Cardiac muscle cell (in vitro differentiated cells and primary cell): ENCODE measurements around the gene FOXB1. TPM values are rescaled to one million over a fixed set of nuclear protein-coding genes. Genes with fewer than 3 reads are reported as not detected.

ENCODE experiments used
- DNase-seq, 2 donors: peaks; one replicate each; pipeline versions ENCODE4 v3.0.0 to v3.0.0-alpha.2; 2010 to 2017; ENCODE audit warnings: low read depth in 1 of 2, low spot score in 1 of 2
- H3K27ac ChIP-seq: fragments of 200-600 bp; sonication (generic); 2 replicates; pipeline ENCODE4 v1.5.1; 2016
- H3K27me3 ChIP-seq: fragments of 200-600 bp; sonication (generic); 2 replicates; pipeline ENCODE4 v1.6.0; 2016; ENCODE audit warnings: control low read depth
- H3K36me3 ChIP-seq: fragments of 200-600 bp; sonication (generic); 2 replicates; pipeline ENCODE4 v1.5.1; 2016; ENCODE audit warnings: control low read depth
- H3K4me1 ChIP-seq: fragments of 200-600 bp; sonication (generic); 2 replicates; pipeline ENCODE4 v1.8.1; 2017; ENCODE audit warnings: low read depth, mild to moderate bottlenecking, mixed run types
- H3K4me3 ChIP-seq: fragments of 200-600 bp; sonication (generic); 2 replicates; pipeline ENCODE4 v1.5.1; 2016; ENCODE audit warnings: mild to moderate bottlenecking
- H3K9me3 ChIP-seq: fragments of 200-600 bp; sonication (generic); 2 replicates; pipeline ENCODE4 v1.5.1; 2017; ENCODE audit warnings: low read depth, mild to moderate bottlenecking, control low read depth
- CTCF ChIP-seq: IDR thresholded peaks from 2 replicates; pipeline ENCODE4 v1.5.1; 2012; ENCODE audit warnings: low read depth, mild to moderate bottlenecking, low read length
- polyA plus RNA-seq: library from polyadenylated mRNA; unstranded; fragments of >200 nt; fragmentation: Nextera tagmentation; extraction: Ambion mirVana; gene quantifications from 2 replicates; pipeline ENCODE4 v1.2.1, GENCODE V29; 2016
- total RNA-seq: library from RNA; depleted of rRNA; stranded (reverse); fragments of >200 nt; gene quantifications from 2 replicates; pipeline ENCODE4 v1.2.3, GENCODE V29; 2016

FOXB1 gene
- total and polyA plus RNA-seq, 2 experiments from 2014 or later: not detected

GRCh38 chr15:60035344-60035743, 31.2 kb downstream of the FOXB1 start:
- no peak overlapping the region for H3K27ac ChIP-seq
- H3K36me3 ChIP-seq: no peaks in the 10 kb centered on the region
- no peak overlapping the region for H3K4me3 ChIP-seq
- no peak for TF ChIP-seq CTCF
- no peaks in the 10 kb centered on the region for H3K4me1 ChIP-seq
- H3K9me3 ChIP-seq: no peaks in the 10 kb centered on the region
- DNase-seq: no peak
- H3K27me3 ChIP-seq: no peaks in the 10 kb centered on the region

GRCh38 chr15:60039316-60039715, 35.2 kb downstream of the FOXB1 start:
- no peak for TF ChIP-seq CTCF
- H3K36me3 ChIP-seq: no peaks in the 10 kb centered on the region
- H3K4me1 ChIP-seq: no peaks in the 10 kb centered on the region

GRCh38 chr15:60043744-60044435, 39.8 kb downstream of the FOXB1 start:
- no peak overlapping the region for H3K4me3 ChIP-seq
- DNase-seq: no peak
- no peaks in the 10 kb centered on the region for H3K27me3 ChIP-seq
- H3K36me3 ChIP-seq: no peaks in the 10 kb centered on the region
- no peaks in the 10 kb centered on the region for H3K4me1 ChIP-seq
- H3K9me3 ChIP-seq: no peaks in the 10 kb centered on the region
- TF ChIP-seq CTCF: no peak
- no peak overlapping the region for H3K27ac ChIP-seq

More at GRCh38 chr15:60039316-60039715, 35.2 kb downstream of the FOXB1 start:
- no peak for DNase-seq
- H3K27ac ChIP-seq: no peak overlapping the region
- no peaks in the 10 kb centered on the region for H3K9me3 ChIP-seq
- no peaks in the 10 kb centered on the region for H3K27me3 ChIP-seq
- no peak overlapping the region for H3K4me3 ChIP-seq

GRCh38 chr15:60044636-60045270, 40.6 kb downstream of the FOXB1 start:
- Histone ChIP-seq H3K27ac (no peak overlapping the region), H3K27me3 (no peaks in the 10 kb centered on the region), H3K36me3 (no peaks in the 10 kb centered on the region), H3K4me1 (no peaks in the 10 kb centered on the region), H3K9me3 (no peaks in the 10 kb centered on the region), H3K4me3 (no peak overlapping the region)
- no peak for TF ChIP-seq CTCF
- DNase-seq: no peak

GRCh38 chr15:60047701-60048100, 43.6 kb downstream of the FOXB1 start:
- no peaks in the 10 kb centered on the region for H3K4me1 ChIP-seq
- no peak for TF ChIP-seq CTCF

More at GRCh38 chr15:60047701-60048100, 43.6 kb downstream of the FOXB1 start:
- H3K4me3 ChIP-seq: no peak overlapping the region
- H3K27ac ChIP-seq: no peak overlapping the region
- no peaks in the 10 kb centered on the region for H3K27me3 ChIP-seq
- no peaks in the 10 kb centered on the region for H3K9me3 ChIP-seq
- peak in 1 of 2 donors; percentile 42 for DNase-seq
- H3K36me3 ChIP-seq: no peaks in the 10 kb centered on the region
